HAP-1 (cell line): Measurements from ENCODE around the gene RASA2.

ENCODE experiments used
- DNase-seq, 2 experiments: peaks; one replicate each; pipeline ENCODE4 v3.0.0-alpha.2; 2016 to 2020; ENCODE audit warnings: low spot score in 2 of 2
- H3K27me3 ChIP-seq: fragments of 250-450 bp; sonication (Bioruptor Pico); 2 replicates; pipeline ENCODE4 v1.5.1; 2020; ENCODE audit warnings: low read depth, mild to moderate bottlenecking, moderate library complexity
- H3K36me3 ChIP-seq: fragments of 250-450 bp; sonication (Bioruptor Pico); replicated peaks from 2 replicates; pipeline ENCODE4 v1.5.1; 2020; ENCODE audit warnings: mild to moderate bottlenecking
- H3K4me1 ChIP-seq: fragments of 250-450 bp; sonication (Bioruptor Pico); 2 replicates; pipeline ENCODE4 v1.5.1; 2020; ENCODE audit warnings: mild to moderate bottlenecking
- H3K4me3 ChIP-seq: fragments of 250-450 bp; sonication (Bioruptor Pico); 2 replicates; pipeline ENCODE4 v1.5.1; 2020; ENCODE audit warnings: mild to moderate bottlenecking, moderate library complexity
- H3K9me3 ChIP-seq: fragments of 250-450 bp; sonication (Bioruptor Pico); 2 replicates; pipeline ENCODE4 v1.5.1; 2020; ENCODE audit warnings: mild to moderate bottlenecking, moderate library complexity
- in situ Hi-C: fragments of 300-500 bp; cut with MboI; formaldehyde crosslinking; loops from 3 replicates; pipeline ENCODE4 v1.14.3; 2020; ENCODE audit warnings: low sequenced_read_pairs, inconsistent platforms, mixed read lengths

RASA2 gene

DNA sequence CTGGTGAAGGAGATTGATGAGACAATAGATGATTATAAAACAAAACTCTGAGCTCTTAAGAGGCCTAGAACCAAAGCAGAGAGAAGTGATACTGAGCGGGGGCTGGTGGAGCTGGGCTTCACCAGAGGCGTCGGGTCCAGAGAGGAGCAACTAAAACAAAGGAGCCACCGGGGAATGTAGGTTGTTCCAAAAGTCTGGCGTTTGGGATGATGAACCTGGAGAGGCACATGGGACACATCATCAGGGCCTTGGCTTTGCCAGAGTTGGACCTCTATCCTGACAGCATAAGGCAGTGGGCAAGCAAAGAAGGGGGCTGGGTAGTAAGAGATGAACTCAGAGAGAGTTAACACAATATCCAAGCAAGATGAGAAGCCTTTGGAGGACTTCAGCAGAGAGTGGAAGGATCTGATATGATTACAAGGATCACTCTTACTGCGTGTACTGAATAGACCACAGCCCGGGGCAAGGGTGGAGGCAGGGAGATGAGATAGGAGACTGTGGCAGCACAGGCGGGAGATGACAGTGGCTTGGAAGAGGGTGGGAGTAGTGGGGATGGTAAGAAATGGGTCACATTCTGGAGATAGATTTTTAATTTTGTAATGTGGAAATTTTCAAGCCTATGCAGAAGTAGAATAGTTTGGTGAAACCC lies 36.0 kb upstream of the RASA2 start:
- H3K4me1 ChIP-seq: no peaks in the 10 kb centered on the region
- no peaks in the 10 kb centered on the region for H3K27me3 ChIP-seq
- DNase-seq: no peak
- no peaks in the 10 kb centered on the region for H3K9me3 ChIP-seq
- no peak overlapping the region for H3K4me3 ChIP-seq
- in situ Hi-C loops: loop anchor here (10.0 kb wide), 1 partner anchor 86 kb away; the partner anchor contains the start of gene ZBTB38
- H3K36me3 ChIP-seq: no peaks in the 10 kb centered on the region

DNA sequence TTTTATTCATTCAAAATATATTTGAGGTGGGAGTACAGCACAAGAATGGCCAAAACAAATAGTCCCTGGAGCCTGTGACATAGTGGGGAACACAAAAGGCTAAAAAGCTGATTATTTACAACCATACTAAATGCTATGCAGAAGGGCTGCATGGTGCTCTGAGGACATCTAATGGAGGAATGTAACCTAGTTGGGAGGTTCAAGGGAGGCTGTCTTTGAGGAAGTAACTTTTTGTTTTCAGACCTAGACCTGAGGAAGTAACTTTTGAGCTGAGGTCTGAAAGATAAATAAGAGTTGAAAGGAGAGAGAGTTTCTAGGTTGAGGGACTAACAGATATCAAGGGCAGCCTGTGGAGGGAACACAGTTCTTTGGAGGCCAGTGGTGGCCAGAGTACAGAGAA lies 34.8 kb upstream of the RASA2 start:
- in situ Hi-C loops: loop anchor here (10.0 kb wide), 1 partner anchor 87 kb away; the partner anchor contains the start of gene ZBTB38
- no peaks in the 10 kb centered on the region for H3K4me1 ChIP-seq
- H3K27me3 ChIP-seq: no peaks in the 10 kb centered on the region
- DNase-seq: no peak
- no peaks in the 10 kb centered on the region for H3K9me3 ChIP-seq
- no peak overlapping the region for H3K4me3 ChIP-seq
- no peaks in the 10 kb centered on the region for H3K36me3 ChIP-seq

DNA sequence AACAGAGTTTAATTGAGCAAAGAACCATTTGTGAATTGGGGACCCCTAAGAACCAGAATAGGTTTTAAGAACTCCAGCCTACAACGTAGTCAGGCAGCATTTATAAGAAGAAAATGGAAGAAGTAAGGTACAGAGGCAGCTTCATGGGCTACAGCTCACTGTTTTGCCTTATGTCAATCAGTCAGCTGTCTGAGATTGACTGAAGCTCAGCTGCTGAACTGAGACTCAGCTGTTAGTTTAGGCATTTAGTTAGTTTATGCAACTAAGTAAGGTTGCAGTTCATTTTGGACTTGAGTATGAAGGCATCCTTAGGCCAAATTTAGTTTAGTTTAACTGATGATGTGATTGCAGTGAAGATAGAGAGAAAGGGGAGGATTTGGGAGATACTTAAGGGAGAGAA lies 34.1 kb upstream of the RASA2 start:
- in situ Hi-C loops: loop anchor here (10.0 kb wide), 1 partner anchor 88 kb away; the partner anchor contains the start of gene ZBTB38

DNA sequence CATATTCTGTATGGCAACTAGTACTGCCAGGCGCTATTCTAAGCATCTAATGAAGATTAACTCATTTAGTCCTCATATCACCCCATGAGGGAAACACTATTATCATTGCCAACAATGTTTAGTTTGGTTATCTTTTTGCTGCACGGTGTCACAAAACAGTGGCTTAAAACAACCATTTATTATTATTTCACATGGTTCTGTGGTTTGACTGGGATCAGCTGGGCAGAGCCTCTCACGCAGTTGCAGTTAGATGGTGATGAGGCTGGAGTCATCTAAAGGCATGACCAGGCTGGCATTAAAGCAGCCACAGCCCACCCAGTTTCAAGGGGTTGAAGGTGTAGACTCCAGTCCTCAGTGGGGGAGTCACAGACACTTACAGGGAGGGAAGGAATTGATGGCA lies 32.8 kb upstream of the RASA2 start:
- Histone ChIP-seq H3K36me3 (no peaks in the 10 kb centered on the region), H3K4me3 (no peak overlapping the region), H3K4me1 (0 out of 2 replicates have a peak, but pooled peaks cover 5% of the 10 kb centered on the region), H3K27me3 (no peaks in the 10 kb centered on the region), H3K9me3 (no peaks in the 10 kb centered on the region)
- DNase-seq: no peak
- in situ Hi-C loops: loop anchor here (10.0 kb wide), 1 partner anchor 89 kb away; the partner anchor contains the start of gene ZBTB38

More for the DNA sequence above, 34.1 kb upstream of the RASA2 start:
- Histone ChIP-seq H3K4me3 (no peak overlapping the region), H3K36me3 (no peaks in the 10 kb centered on the region), H3K4me1 (no peaks in the 10 kb centered on the region), H3K27me3 (no peaks in the 10 kb centered on the region), H3K9me3 (no peaks in the 10 kb centered on the region)
- no peak for DNase-seq

DNA sequence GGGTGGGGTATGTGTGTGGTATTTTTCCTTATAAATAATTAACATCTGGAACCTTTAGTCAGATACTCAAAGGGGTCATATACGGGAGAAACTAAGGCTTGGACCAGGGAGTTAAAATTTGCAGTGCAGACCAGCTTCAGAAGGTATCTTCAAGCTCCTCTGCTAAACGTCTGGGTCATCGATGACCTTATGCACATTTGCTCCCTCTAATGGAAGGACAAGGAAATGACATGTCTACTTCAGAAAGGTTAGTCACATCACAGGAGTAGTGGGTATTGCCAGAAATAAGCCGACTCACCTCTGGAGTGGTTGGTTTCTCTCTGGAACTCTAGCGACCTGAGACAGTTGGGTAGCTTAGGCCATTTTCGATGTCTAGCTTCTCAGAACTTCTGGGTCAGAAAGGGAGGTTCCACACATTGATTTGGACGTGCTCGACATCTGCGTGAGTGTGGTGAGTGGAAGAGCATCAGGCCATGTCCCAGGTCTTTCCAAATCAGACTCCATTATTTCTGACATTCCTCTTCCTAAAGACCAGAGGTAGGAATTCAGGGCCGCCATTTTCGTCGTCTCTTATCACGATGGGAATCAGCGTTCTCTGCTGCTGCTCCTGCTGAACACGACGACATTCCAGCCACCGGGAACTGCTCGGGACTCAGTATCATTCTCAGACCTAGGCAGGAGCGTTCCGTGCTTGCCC lies 31.8 kb upstream of the RASA2 start:
- 0 out of 2 replicates have a peak, but pooled peaks cover 5% of the 10 kb centered on the region for H3K4me1 ChIP-seq
- H3K4me3 ChIP-seq: no peak overlapping the region
- no peaks in the 10 kb centered on the region for H3K36me3 ChIP-seq
- H3K9me3 ChIP-seq: no peaks in the 10 kb centered on the region
- in situ Hi-C loops: loop anchor here (10.0 kb wide), 1 partner anchor 90 kb away; the partner anchor contains the start of gene ZBTB38
- no peaks in the 10 kb centered on the region for H3K27me3 ChIP-seq
- DNase-seq: peak; percentile 27 to 80

DNA sequence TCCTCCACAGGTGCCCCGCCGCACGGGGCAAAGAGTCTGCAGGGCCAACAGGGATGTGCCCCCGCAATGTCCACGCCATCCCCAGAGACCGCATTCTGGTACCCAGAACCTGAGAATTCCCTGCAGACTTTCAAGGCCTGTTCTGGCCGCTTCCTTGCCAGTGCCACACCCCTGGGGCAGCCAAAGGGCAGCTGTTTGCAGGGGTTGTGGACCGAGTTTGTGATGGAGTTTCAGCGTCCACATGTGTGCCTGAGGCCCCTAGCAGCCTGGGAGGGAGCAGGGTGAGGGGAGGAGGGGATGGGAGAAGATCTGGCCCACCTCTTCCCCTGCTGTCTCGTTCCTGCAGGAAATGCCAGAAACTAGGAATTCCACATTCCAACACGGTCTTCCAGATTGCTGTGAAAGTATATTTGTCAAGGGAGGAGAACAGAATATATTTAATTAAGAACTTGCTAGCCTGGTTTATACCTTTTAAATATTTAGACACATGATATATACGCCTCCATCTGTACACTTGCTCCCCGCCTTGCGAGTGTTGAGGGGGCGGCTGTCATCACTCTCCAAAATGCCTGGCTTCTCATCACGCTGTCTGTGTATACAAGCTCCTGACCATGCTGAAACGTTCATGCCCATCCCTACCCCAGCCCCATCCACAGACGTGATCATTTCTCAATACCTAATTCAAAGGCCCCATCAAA lies 31.1 kb upstream of the RASA2 start:
- no peaks in the 10 kb centered on the region for H3K9me3 ChIP-seq
- no peaks in the 10 kb centered on the region for H3K36me3 ChIP-seq
- in situ Hi-C loops: loop anchor here (10.0 kb wide), 1 partner anchor 91 kb away; the partner anchor contains the start of gene ZBTB38
- DNase-seq: no peak
- 0 out of 2 replicates have a peak, but pooled peaks cover 5% of the 10 kb centered on the region for H3K4me1 ChIP-seq
- H3K27me3 ChIP-seq: no peaks in the 10 kb centered on the region
- no peak overlapping the region for H3K4me3 ChIP-seq

DNA sequence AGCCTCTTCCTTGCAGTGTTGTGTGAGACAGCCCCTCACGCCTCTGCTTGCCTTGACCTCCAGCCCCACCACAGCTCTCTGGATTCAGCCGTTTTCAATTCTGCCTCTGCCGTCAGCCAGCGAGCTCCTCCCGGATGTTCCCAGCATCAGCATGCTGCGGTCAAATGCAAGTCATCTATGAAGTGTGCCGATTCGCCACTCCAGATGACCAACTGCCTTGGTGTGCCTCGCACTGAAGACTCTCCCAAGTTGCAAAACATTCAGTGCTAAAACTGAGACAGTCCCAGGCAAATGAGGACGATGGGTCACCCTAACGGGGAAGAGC lies 30.6 kb upstream of the RASA2 start:
- in situ Hi-C loops: loop anchor here (10.0 kb wide), 1 partner anchor 91 kb away; the partner anchor contains the start of gene ZBTB38
- Histone ChIP-seq H3K36me3 (no peaks in the 10 kb centered on the region), H3K27me3 (no peaks in the 10 kb centered on the region), H3K9me3 (no peaks in the 10 kb centered on the region), H3K4me3 (no peak overlapping the region), H3K4me1 (0 out of 2 replicates have a peak, but pooled peaks cover 5% of the 10 kb centered on the region)
- DNase-seq: no peak

DNA sequence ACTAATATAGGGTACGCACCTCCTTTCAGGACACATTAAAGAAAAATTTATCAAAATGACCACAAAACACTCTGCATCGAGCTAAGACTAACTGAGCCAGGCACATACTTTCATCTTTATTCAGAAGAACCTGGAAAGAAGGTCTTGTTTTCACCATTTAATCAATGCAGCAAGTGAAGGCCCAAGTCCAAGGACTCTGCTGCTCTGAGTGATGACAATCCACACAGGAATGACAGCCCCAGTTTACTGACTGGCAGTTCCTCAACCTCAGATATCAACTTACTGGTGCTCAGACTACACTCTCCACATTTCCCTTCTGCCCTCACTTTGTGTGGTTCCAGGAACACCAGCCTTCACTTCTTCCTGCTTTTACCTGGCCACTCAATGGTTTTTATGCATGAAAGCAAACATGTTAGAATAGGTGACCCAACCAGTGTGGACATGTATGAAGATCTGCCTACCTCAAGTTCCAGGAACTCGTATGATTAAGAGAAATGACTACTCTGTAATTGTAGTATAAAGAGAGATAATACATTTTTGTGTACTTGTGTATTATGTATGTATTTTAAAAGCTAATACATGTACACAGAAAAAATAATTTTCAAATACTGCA lies 29.1 kb upstream of the RASA2 start:
- in situ Hi-C loops: loop anchor here (10.0 kb wide), 1 partner anchor 93 kb away; the partner anchor contains the start of gene ZBTB38
- H3K36me3 ChIP-seq: no peaks in the 10 kb centered on the region
- no peaks in the 10 kb centered on the region for H3K9me3 ChIP-seq
- no peak for DNase-seq
- H3K4me1 ChIP-seq: 0 out of 2 replicates have a peak, but pooled peaks cover 5% of the 10 kb centered on the region
- no peaks in the 10 kb centered on the region for H3K27me3 ChIP-seq
- H3K4me3 ChIP-seq: no peak overlapping the region

DNA sequence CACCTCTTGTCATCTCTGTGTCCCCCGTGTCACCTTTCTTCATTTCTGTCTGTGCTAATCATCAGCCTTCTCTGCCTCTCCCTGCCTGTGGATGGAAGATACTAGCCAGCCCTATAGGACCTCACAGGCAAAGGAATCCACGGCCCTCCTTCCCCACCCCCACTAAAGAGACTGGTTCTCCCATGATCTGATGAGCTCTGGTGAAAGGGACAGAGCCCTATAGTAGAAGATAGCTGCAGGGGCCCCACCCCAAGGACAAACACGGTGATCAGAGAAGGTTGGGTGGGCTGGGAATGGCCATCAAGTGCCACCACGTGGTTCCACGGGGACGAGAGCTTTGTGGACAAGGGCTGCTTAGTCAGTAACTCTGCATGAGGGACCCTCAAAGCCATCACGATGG lies 27.8 kb upstream of the RASA2 start:
- no peak for DNase-seq
- H3K9me3 ChIP-seq: no peaks in the 10 kb centered on the region; the same call in 1 of the 2 replicates
- 0 out of 2 replicates have a peak, but pooled peaks cover 5% of the 10 kb centered on the region for H3K4me1 ChIP-seq
- H3K27me3 ChIP-seq: no peaks in the 10 kb centered on the region
- H3K4me3 ChIP-seq: no peak overlapping the region
- no peaks in the 10 kb centered on the region for H3K36me3 ChIP-seq
- in situ Hi-C loops: loop anchor here (10.0 kb wide), 1 partner anchor 94 kb away; the partner anchor contains the start of gene ZBTB38

DNA sequence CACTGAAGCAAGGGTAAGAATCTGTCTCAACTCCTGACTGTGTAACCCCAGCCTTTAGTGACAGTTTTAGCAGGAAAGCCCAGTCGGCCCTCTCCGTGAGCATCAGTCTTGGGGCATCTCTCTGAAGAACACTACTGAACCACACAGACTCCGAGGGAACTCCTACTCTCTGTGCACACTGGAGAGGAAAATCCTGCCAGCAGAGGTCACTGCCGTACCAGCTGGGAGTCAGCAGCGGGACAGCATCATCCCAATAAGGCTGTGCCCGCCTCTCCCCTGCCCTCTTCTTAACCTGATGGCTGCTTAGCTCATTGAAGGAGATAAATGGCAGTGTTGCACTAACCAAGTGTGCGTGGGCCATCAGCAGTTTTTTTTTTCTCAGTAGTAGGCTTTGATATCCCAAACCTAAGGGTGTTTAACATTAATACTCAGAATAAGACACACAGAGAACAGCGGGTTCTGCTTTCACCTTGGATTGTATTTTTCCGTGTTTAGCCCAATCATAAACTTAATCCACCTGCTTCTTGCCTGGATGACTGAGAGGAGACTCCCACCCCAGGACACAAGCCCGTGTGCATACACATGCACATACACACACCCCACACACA lies 26.6 kb upstream of the RASA2 start:
- Histone ChIP-seq H3K4me1 (0 out of 2 replicates have a peak, but pooled peaks cover 5% of the 10 kb centered on the region), H3K4me3 (no peak overlapping the region), H3K36me3 (no peaks in the 10 kb centered on the region), H3K9me3 (peaks cover 3% of the 10 kb centered on the region), H3K27me3 (no peaks in the 10 kb centered on the region)
- in situ Hi-C loops: loop anchor here (5.0 kb wide), 1 partner anchor 97 kb away; no protein-coding TSS in a partner anchor
- peak; percentile 80 to 93 for DNase-seq

DNA sequence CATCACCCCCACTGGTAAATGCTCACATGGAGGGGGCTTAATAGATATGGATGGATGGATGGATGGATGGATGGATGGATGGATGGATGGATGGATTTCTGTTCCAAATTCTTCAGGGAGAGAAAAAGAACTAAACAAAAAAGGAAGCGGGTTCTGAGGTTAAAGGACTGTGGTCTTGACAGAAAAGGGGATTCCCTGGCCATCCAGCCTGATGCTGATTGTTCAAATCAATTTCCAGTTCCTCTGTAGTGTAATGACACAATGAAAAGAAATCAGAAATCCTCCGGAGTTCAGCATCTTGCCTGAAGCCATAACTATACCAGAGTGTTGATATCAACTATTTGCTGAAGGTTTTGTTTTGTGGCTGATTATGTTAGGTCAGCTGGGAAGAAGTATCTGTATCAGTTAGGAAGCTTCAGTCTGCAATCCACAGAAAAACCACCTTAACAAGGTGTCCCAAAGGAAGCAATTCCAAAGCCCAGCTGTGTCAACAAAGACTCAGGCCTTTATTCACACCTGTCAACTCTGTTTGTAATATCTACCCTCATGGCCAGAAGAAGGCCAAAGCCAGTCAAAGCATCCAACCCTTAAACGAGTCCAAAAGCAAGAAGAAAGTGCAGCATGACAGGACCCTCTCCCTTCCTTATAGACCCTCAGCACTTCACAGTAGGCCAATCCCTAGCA lies 24.5 kb upstream of the RASA2 start:
- DNase-seq: no peak
- peaks cover 3% of the 10 kb centered on the region for H3K9me3 ChIP-seq
- no peaks in the 10 kb centered on the region for H3K27me3 ChIP-seq
- H3K4me3 ChIP-seq: no peak overlapping the region
- no peaks in the 10 kb centered on the region for H3K36me3 ChIP-seq
- in situ Hi-C loops: loop anchor here (5.0 kb wide), 1 partner anchor 95 kb away; no protein-coding TSS in a partner anchor
- H3K4me1 ChIP-seq: 0 out of 2 replicates have a peak, but pooled peaks cover 5% of the 10 kb centered on the region

DNA sequence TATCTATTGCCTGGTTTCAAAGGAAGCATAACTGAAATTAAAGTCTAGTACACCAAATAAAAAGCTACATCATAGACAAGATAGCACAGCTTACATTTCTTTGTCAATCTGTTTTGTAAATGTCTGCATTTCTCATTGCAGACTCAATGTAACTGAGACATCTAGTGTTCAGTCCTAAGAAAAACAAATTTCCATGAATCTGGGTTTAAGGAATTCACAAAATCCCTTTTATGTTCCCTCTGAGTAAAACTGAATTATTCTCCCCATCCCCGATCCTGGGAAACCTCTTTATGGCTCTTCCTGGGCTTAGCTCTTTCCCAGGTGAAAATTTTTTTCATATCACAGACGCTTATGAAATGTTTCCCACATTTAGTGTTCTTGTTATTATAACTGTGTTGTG lies 21.6 kb upstream of the RASA2 start:
- no peaks in the 10 kb centered on the region for H3K36me3 ChIP-seq
- H3K27me3 ChIP-seq: no peaks in the 10 kb centered on the region
- peaks cover 3% of the 10 kb centered on the region for H3K9me3 ChIP-seq
- peaks cover 6% of the 10 kb centered on the region for H3K4me1 ChIP-seq
- in situ Hi-C loops: no loop called here
- no peak overlapping the region for H3K4me3 ChIP-seq
- no peak for DNase-seq
